HPDE6-E6E7 (cell line): ENCODE measurements around the gene USP51.
"Not testable (repeated sequence)": the region's sequence is repeated elsewhere in the genome, so short reads cannot be mapped to it uniquely, and the experiment has no call there.

Experiments
- DNase-seq: peaks from one replicate; pipeline ENCODE4 v3.0.0; 2011; ENCODE audit warnings: missing footprints; ENCODE audit errors: extremely low spot score

USP51 gene

GRCh38 chrX:55465108-55465507 is 24.5 kb downstream of the USP51 start:
- DNase-seq, result not testable (repeated sequence)

- DNase-seq, result not testable (repeated sequence)
Measured at GRCh38 chrX:55464050-55464449, 25.6 kb downstream of the USP51 start.

- DNase-seq, result not testable (repeated sequence)
Measured at GRCh38 chrX:55459926-55460325, 29.7 kb downstream of the USP51 start.

GRCh38 chrX:55459426-55459825 is 30.2 kb downstream of the USP51 start:
- DNase-seq, result not testable (repeated sequence)

- not testable (repeated sequence) for DNase-seq
Measured at GRCh38 chrX:55455708-55456107, 33.9 kb downstream of the USP51 start.

- DNase-seq, result no peak
Measured at GRCh38 chrX:55452833-55453124, 36.9 kb downstream of the USP51 start.

GRCh38 chrX:55451990-55452832 is 37.4 kb downstream of the USP51 start, which contains the start of gene MAGEH1:
Gene MAGEH1, plus strand, starts transcription at chrX:55452127. Its CDS starts 248 bp downstream, at chrX:55452375.
- peak; percentile 22 for DNase-seq

GRCh38 chrX:55451626-55451989 is 38.0 kb downstream of the USP51 start:
- no peak for DNase-seq

GRCh38 chrX:55451141-55451540 is 38.5 kb downstream of the USP51 start:
- DNase-seq, result no peak

GRCh38 chrX:55450259-55450658 is 39.4 kb downstream of the USP51 start:
- no peak for DNase-seq

- not testable (repeated sequence) for DNase-seq
Measured at GRCh38 chrX:55443468-55443867, 46.2 kb downstream of the USP51 start.
